H1 (cell line): ENCODE measurements around the gene C2CD4C. TPM values are rescaled to one million over a fixed set of nuclear protein-coding genes. Genes with fewer than 3 reads are reported as not detected.

ENCODE experiments used
- CTCF ChIA-PET: fragments of 300-600 bp; sonication (Branson Sonifier 250); formaldehyde crosslinking; loops from one replicate; lab custom pipeline; 2021; ENCODE audit not compliant: partially characterized antibody; lab: Charles Lee
- POLR2A ChIA-PET: fragments of 300-600 bp; sonication (Branson Sonifier 250); formaldehyde crosslinking; loops from one replicate; lab custom pipeline; 2021; ENCODE audit warnings: inconsistent platforms; ENCODE audit not compliant: partially characterized antibody; lab: Charles Lee
- DNase-seq, 2 experiments: peaks; one replicate each; pipeline versions ENCODE4 v3.0.0 to v3.0.0-alpha.2; 2010 to 2022; ENCODE audit warnings: low spot score in 2 of 2, low read depth in 1 of 2, mixed read lengths in 1 of 2
- FAIRE-seq: peaks from 2 replicates; lab custom pipeline; 2011; peaks lifted over from hg19 to GRCh38; lab: Jason Lieb, UNC
- H2AFZ ChIP-seq: 2 replicates; pipeline ENCODE4 v1.8.1; 2012; ENCODE audit warnings: low read length, inconsistent platforms
- H2AK5ac ChIP-seq: 2 replicates; pipeline ENCODE4 v1.6.1; 2013; ENCODE audit warnings: low read depth, low read length
- H2BK120ac ChIP-seq: replicated peaks from 2 replicates; pipeline ENCODE3; 2013; ENCODE audit warnings: low read depth, low read length, inconsistent platforms
- H2BK12ac ChIP-seq: 2 replicates; pipeline ENCODE4 v1.6.1; 2013; ENCODE audit warnings: low read depth, low read length
- H2BK15ac ChIP-seq: 2 replicates; pipeline ENCODE4 v1.6.1; 2013; ENCODE audit warnings: low read length
- H2BK20ac ChIP-seq: 2 replicates; pipeline ENCODE4 v1.6.1; 2013; ENCODE audit warnings: low read length
- H2BK5ac ChIP-seq: 2 replicates; pipeline ENCODE4 v1.6.1; 2013; ENCODE audit warnings: low read depth, low read length
- H3K14ac ChIP-seq: 2 replicates; pipeline ENCODE4 v1.6.1; 2013; ENCODE audit warnings: inconsistent platforms; ENCODE audit not compliant: insufficient read length
- H3K18ac ChIP-seq: 2 replicates; pipeline ENCODE4 v1.6.1; 2013; ENCODE audit warnings: low read length; ENCODE audit errors: extremely low read depth
- H3K23ac ChIP-seq: 2 replicates; pipeline ENCODE4 v1.6.1; 2013; ENCODE audit warnings: inconsistent platforms; ENCODE audit not compliant: insufficient read length
- H3K23me2 ChIP-seq: 2 replicates; pipeline ENCODE4 v1.6.1; 2013; ENCODE audit warnings: low read depth, low read length
- H3K27ac ChIP-seq: 2 replicates; pipeline ENCODE4 v1.6.1; 2011; ENCODE audit warnings: low read depth, low read length, inconsistent platforms
- H3K27me3 ChIP-seq, 4 experiments: replicated peaks in 1 of 4; 1 replicate in 1 of 4; 2 replicates in 3 of 4; pipeline versions ENCODE4 v1.6.1 to v1.8.1; 2011 to 2013; ENCODE audit warnings: low read length in 3 of 4, mild to moderate bottlenecking in 3 of 4, inconsistent platforms in 2 of 4, mixed read lengths in 2 of 4, moderate library complexity in 1 of 4; ENCODE audit not compliant: control insufficient read depth in 3 of 4, insufficient read depth in 3 of 4; ENCODE audit errors: extremely low read depth in 1 of 4
- H3K36me3 ChIP-seq, 4 experiments: 2 replicates each; pipeline versions ENCODE4 v1.6.1 to v1.8.1; 2011 to 2013; ENCODE audit warnings: mild to moderate bottlenecking in 4 of 4, low read length in 3 of 4, moderate library complexity in 2 of 4, control low read depth in 1 of 4, inconsistent platforms in 1 of 4; ENCODE audit not compliant: insufficient read depth in 4 of 4, control insufficient read depth in 2 of 4
- H3K4ac ChIP-seq: replicated peaks from 2 replicates; pipeline ENCODE3; 2013; ENCODE audit warnings: low read length, low read depth, mixed read lengths, inconsistent platforms; ENCODE audit not compliant: insufficient read length
- H3K4me1 ChIP-seq, 4 experiments: replicated peaks in 1 of 4; 1 replicate in 1 of 4; 2 replicates in 3 of 4; pipeline versions ENCODE4 v1.6.1 to v1.8.1; 2011 to 2013; ENCODE audit warnings: low read length in 3 of 4, inconsistent platforms in 2 of 4, mixed read lengths in 1 of 4; ENCODE audit not compliant: insufficient read depth in 4 of 4, control insufficient read depth in 3 of 4
- H3K4me2 ChIP-seq, 2 experiments: 2 replicates each; pipeline versions ENCODE4 v1.6.1 to v1.8.1; 2011 to 2013; ENCODE audit warnings: low read depth in 2 of 2, low read length in 2 of 2, control low read depth in 1 of 2, inconsistent platforms in 1 of 2, mild to moderate bottlenecking in 1 of 2; ENCODE audit not compliant: insufficient read depth in 1 of 2
- H3K4me3 ChIP-seq, 4 experiments: fragments of 200-600, 300-600 bp in 1 of 4; sonication (generic), shearing (Covaris generic), sonication (Bioruptor Twin) in 1 of 4; 2 replicates each; pipeline versions ENCODE4 v1.5.1 to v1.8.1; 2011 to 2016; ENCODE audit warnings: low read length in 4 of 4, low read depth in 3 of 4, control low read depth in 2 of 4, inconsistent platforms in 2 of 4, mild to moderate bottlenecking in 2 of 4, mixed read lengths in 1 of 4, moderate library complexity in 1 of 4; ENCODE audit not compliant: insufficient read depth in 2 of 4; ENCODE audit errors: extremely low read depth in 1 of 4
- H3K56ac ChIP-seq: replicated peaks from 2 replicates; pipeline ENCODE3; 2013; ENCODE audit warnings: low read depth, mild to moderate bottlenecking, mixed read lengths, low read length, inconsistent platforms; ENCODE audit not compliant: insufficient read length
- H3K79me1 ChIP-seq: 2 replicates; pipeline ENCODE4 v1.6.1; 2013; ENCODE audit warnings: low read depth, low read length, control low read depth
- H3K79me2 ChIP-seq, 2 experiments: 2 replicates each; pipeline versions ENCODE4 v1.6.1 to v1.8.1; 2012 to 2013; ENCODE audit warnings: low read length in 2 of 2, mild to moderate bottlenecking in 2 of 2, inconsistent platforms in 1 of 2; ENCODE audit not compliant: insufficient read depth in 2 of 2, control insufficient read depth in 1 of 2
- H3K9ac ChIP-seq, 4 experiments: replicated peaks in 1 of 4; 1 replicate in 1 of 4; 2 replicates in 3 of 4; pipeline versions ENCODE4 v1.6.1 to v1.8.1; 2011 to 2013; ENCODE audit warnings: low read depth in 3 of 4, low read length in 3 of 4, control low read depth in 2 of 4, mild to moderate bottlenecking in 2 of 4, moderate library complexity in 2 of 4, inconsistent platforms in 1 of 4; ENCODE audit errors: extremely low read depth in 1 of 4
- H3K9me3 ChIP-seq, 2 experiments: 2 replicates each; pipeline versions ENCODE4 v1.6.1 to v1.8.1; 2012 to 2013; ENCODE audit warnings: mild to moderate bottlenecking in 2 of 2, moderate library complexity in 2 of 2, control low read depth in 1 of 2, inconsistent platforms in 1 of 2, low read depth in 1 of 2, low read length in 1 of 2, mixed read lengths in 1 of 2; ENCODE audit not compliant: insufficient read depth in 2 of 2
- H4K20me1 ChIP-seq, 2 experiments: replicated peaks in 1 of 2; 2 replicates each; pipeline versions ENCODE3 to v1.8.1; 2011 to 2013; ENCODE audit warnings: inconsistent platforms in 2 of 2, low read length in 2 of 2, mild to moderate bottlenecking in 1 of 2; ENCODE audit not compliant: insufficient read depth in 2 of 2, control insufficient read depth in 1 of 2
- H4K5ac ChIP-seq: 2 replicates; pipeline ENCODE4 v1.6.1; 2013; ENCODE audit warnings: low read length, low read depth, mixed read lengths, inconsistent platforms; ENCODE audit not compliant: insufficient read length
- H4K8ac ChIP-seq: 2 replicates; pipeline ENCODE4 v1.8.0; 2013; ENCODE audit warnings: mild to moderate bottlenecking, moderate library complexity, low read length, inconsistent platforms; ENCODE audit not compliant: insufficient read depth; ENCODE audit errors: extremely low read depth
- H4K91ac ChIP-seq: replicated peaks from 2 replicates; pipeline ENCODE3; 2013; ENCODE audit warnings: low read length, mixed read lengths, inconsistent platforms; ENCODE audit not compliant: insufficient read length
- CHD1 ChIP-seq: IDR thresholded peaks from 2 replicates; pipeline ENCODE4 v1.6.1; 2012; ENCODE audit warnings: low read depth, low read length, improper control_type of control experiment
- JUND ChIP-seq: IDR thresholded peaks from 2 replicates; pipeline ENCODE4 v1.6.1; 2011; ENCODE audit warnings: mild to moderate bottlenecking, improper control_type of control experiment, low read length
- WGBS, 2 experiments: shearing (Covaris generic) in 1 of 2; methylation state at CpG; one replicate each; pipeline versions ENCODE4 v1.1.6 to v1.1.7; 2013 to 2015; ENCODE audit warnings: low lambda C conversion rate in 2 of 2, mixed read lengths in 2 of 2, inconsistent platforms in 1 of 2, low coverage in 1 of 2, missing lambda C conversion rate in 1 of 2; ENCODE audit not compliant: insufficient replicate concordance in 2 of 2, insufficient coverage in 1 of 2, insufficient read length in 1 of 2; ENCODE audit errors: extremely low coverage in 1 of 2, missing lambda C conversion rate in 1 of 2; 5-methylcytosine and 5-hydroxymethylcytosine counted together
- polyA plus RNA-seq, 7 experiments: library from polyadenylated mRNA; depleted of rRNA in 3 of 7; stranded (reverse) in 5 of 7; unstranded in 2 of 7; fragments of >200 nt in 5 of 7; fragments of 200-250 nt in 2 of 7; gene quantifications; 1 replicate in 5 of 7; 2 replicates in 1 of 7; 4 replicates in 1 of 7; pipeline versions ENCODE4 v1.2.1 to v1.2.3, GENCODE V29; 2011 to 2013; ENCODE audit warnings: missing spikeins in 2 of 7, mixed read lengths in 2 of 7
- total RNA-seq: library from RNA; stranded (reverse); fragmentation: NEBNext Ultra II Directional; extraction: Animal tissue kit (Norgen Biotek cat#: 25700); gene quantifications from 2 replicates; pipeline ENCODE4 v1.2.1, GENCODE V29; 2021
- TF ChIP-seq, protein P1 (sequence below): IDR thresholded peaks from 2 replicates; pipeline ENCODE4 v1.6.1; 2011; ENCODE audit warnings: low read length, improper control_type of control experiment

Gene C2CD4C
- total and polyA plus RNA-seq, 2 of the 8 experiments (the other 6 are each of a cell fraction or from before 2014, with no cell fraction given) = 3.8 to 6.3 TPM

DNA sequence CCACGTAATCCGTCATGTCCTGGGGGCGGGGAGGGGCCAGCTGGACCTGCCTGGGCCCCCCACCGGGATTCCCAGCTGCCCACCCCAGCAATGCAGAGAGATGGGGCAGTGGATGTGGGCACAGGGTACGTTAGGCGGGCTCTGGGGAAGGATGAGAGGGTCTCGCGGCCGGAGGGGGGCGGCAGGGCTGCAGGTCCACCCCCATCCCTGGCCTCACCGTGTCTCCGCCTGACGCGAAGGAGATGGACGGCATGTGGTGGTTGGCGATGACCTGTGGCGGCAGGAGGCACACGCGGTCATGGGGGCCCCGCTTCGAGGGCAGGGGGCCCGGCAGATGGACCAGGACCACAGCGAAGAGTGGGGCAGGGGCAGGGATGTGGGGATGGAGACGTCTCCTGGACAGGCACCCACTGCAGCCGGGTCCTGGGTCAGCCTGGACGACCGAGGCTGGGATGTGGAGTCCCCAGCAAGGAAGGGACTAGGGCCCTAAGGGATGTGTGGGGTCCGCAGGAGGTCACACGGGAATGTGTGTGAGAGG lies 27.5 kb upstream of the C2CD4C start:
- Histone ChIP-seq H2BK5ac (no peak overlapping the region), H4K91ac (no peak overlapping the region), H3K36me3 (peaks cover 0 to 5% (median 2%) of the 10 kb centered on the region in 4 experiments; a peak in 3 of 8 replicates), H3K56ac (no peak overlapping the region), H3K4me3 (no peak overlapping the region), H3K4ac (no peak overlapping the region), H3K79me2 (no peaks in the 10 kb centered on the region), H3K23ac (no peak overlapping the region), H3K14ac (no peak overlapping the region), H3K9me3 (peaks cover 0 to 4% of the 10 kb centered on the region in 2 experiments; a peak in 2 of 4 replicates), H3K27me3 (no peaks in the 10 kb centered on the region), H4K5ac (no peak overlapping the region), H3K23me2 (no peaks in the 10 kb centered on the region), H3K18ac (no peak overlapping the region), H4K20me1 (peaks cover 0 to 2% of the 10 kb centered on the region in 2 experiments), H3K4me1 (peaks cover 0 to 11% (median 2%) of the 10 kb centered on the region in 4 experiments; a peak in 3 of 7 replicates), H2AK5ac (no peak overlapping the region), H2BK15ac (no peak overlapping the region), H3K9ac (no peak overlapping the region), H2BK12ac (no peak overlapping the region), H3K79me1 (no peaks in the 10 kb centered on the region), H2BK120ac (no peak overlapping the region), H2AFZ (no peak overlapping the region), H3K4me2 (no peak overlapping the region), H3K27ac (no peak overlapping the region), H4K8ac (peak overlapping the region; percentile 25; the same call in 1 of the 2 replicates), H2BK20ac (no peak overlapping the region)
- FAIRE-seq (no peak), DNase-seq (no peak)
- CTCF ChIA-PET = interaction anchor here (1.5 to 1.6 kb wide), 3 partner anchors 17 to 52 kb away, joined by 4 to 6 read pairs (median 4); no protein-coding TSS in a partner anchor
- TF ChIP-seq CHD1 (no peak), JUND (no peak)
- TF ChIP-seq, protein P1, sequence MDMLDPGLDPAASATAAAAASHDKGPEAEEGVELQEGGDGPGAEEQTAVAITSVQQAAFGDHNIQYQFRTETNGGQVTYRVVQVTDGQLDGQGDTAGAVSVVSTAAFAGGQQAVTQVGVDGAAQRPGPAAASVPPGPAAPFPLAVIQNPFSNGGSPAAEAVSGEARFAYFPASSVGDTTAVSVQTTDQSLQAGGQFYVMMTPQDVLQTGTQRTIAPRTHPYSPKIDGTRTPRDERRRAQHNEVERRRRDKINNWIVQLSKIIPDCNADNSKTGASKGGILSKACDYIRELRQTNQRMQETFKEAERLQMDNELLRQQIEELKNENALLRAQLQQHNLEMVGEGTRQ = no peak
- POLR2A ChIA-PET = interaction anchor here (0.7 to 1.5 kb wide), 3 partner anchors 9 to 27 kb away, joined by 3 to 4 read pairs (median 3); partner anchors contain the start of gene C2CD4C
- WGBS, 2 experiments = 90% methylated on average over 14 of the region's 29 CpGs; no CpG with 5 or more reads in 1 of the 2 experiments
